CD4-positive, alpha-beta T cell (primary cell): ENCODE data around the gene YWHAG. TPM values are rescaled to one million over a fixed set of nuclear protein-coding genes. Genes with fewer than 3 reads are reported as not detected.

Source experiments
- ATAC-seq: fragments of 200-7000 bp; cut with Tn5 transposase; one replicate; pipeline ENCODE4 v1.10.0; 2022; ENCODE audit warnings: mild to moderate bottlenecking; ENCODE audit not compliant: poor library complexity
- CTCF ChIA-PET: fragments of 350-600 bp; sonication (Branson Sonifier 250); formaldehyde crosslinking; loops from one replicate; lab custom pipeline; 2021; ENCODE audit warnings: antibody characterized with exemption, inconsistent platforms; lab: Charles Lee
- POLR2A ChIA-PET: fragments of 350-600 bp; sonication (Branson Sonifier 250); formaldehyde crosslinking; loops from one replicate; lab custom pipeline; 2021; ENCODE audit warnings: antibody characterized with exemption, inconsistent platforms; lab: Charles Lee
- DNase-seq, 14 experiments: peaks; one replicate each; pipeline ENCODE4 v3.0.0-alpha.2; 2013 to 2020; ENCODE audit warnings: mixed read lengths in 2 of 14
- H3K27ac ChIP-seq, 2 donors: one replicate each; pipeline versions ENCODE4 v1.5.1 to v1.7.0; 2013; ENCODE audit warnings: low read length in 2 of 2, low read depth in 1 of 2, mild to moderate bottlenecking in 1 of 2
- H3K27me3 ChIP-seq, 2 experiments: 1 replicate in 1 of 2; 2 replicates in 1 of 2; pipeline versions ENCODE4 v1.6.1 to v1.7.0; 2013; ENCODE audit warnings: low read length in 2 of 2, control low read depth in 1 of 2, mild to moderate bottlenecking in 1 of 2, moderate library complexity in 1 of 2; ENCODE audit not compliant: insufficient read depth in 2 of 2, control insufficient read depth in 1 of 2
- H3K36me3 ChIP-seq: one replicate; pipeline ENCODE4 v1.6.1; 2013; ENCODE audit warnings: low read length, control low read depth; ENCODE audit not compliant: insufficient read depth
- H3K4me1 ChIP-seq: one replicate; pipeline ENCODE4 v1.6.1; 2013; ENCODE audit warnings: low read length, control low read depth; ENCODE audit not compliant: insufficient read depth
- H3K4me3 ChIP-seq: one replicate; pipeline ENCODE4 v1.5.1; 2013; ENCODE audit warnings: mild to moderate bottlenecking, low read length, moderate library complexity
- H3K9me3 ChIP-seq, 2 experiments: 1 replicate in 1 of 2; 2 replicates in 1 of 2; pipeline versions ENCODE4 v1.6.1 to v1.7.0; 2013; ENCODE audit warnings: low read length in 2 of 2, mild to moderate bottlenecking in 2 of 2, control low read depth in 1 of 2, moderate library complexity in 1 of 2; ENCODE audit not compliant: control insufficient read depth in 1 of 2, insufficient read depth in 1 of 2
- H3K27ac Mint-ChIP-seq: one replicate; pipeline ENCODE4 v1.8.0; 2020; ENCODE audit warnings: mixed read lengths
- H3K27me3 Mint-ChIP-seq: one replicate; pipeline ENCODE4 v1.8.0; 2021; ENCODE audit warnings: mixed read lengths
- H3K36me3 Mint-ChIP-seq: one replicate; pipeline ENCODE4 v1.8.0; 2021; ENCODE audit warnings: low read depth, mixed read lengths
- H3K4me1 Mint-ChIP-seq: one replicate; pipeline ENCODE4 v1.8.0; 2021; ENCODE audit warnings: low read depth, mixed read lengths
- H3K4me3 Mint-ChIP-seq: one replicate; pipeline ENCODE4 v1.8.0; 2020; ENCODE audit warnings: mild to moderate bottlenecking, mixed read lengths
- H3K9me3 Mint-ChIP-seq: one replicate; pipeline ENCODE4 v1.8.0; 2020; ENCODE audit warnings: mixed read lengths
- CTCF ChIP-seq: fragments of 200-600 bp; IDR thresholded peaks from one replicate; pipeline ENCODE4 v1.8.0; 2022; ENCODE audit warnings: antibody characterized with exemption, mild to moderate bottlenecking
- intact Hi-C, 2 experiments: fragments of 100-400 bp; cut with DNase I in 1 of 2; cut with micrococcal nuclease in 1 of 2; formaldehyde crosslinking; loops; one replicate each; pipeline versions ENCODE4 v1.15.1 to v1.9.0; 2023 to 2025; cut with DNase I, micrococcal nuclease
- total RNA-seq, 174 experiments: library from RNA in 2 of 174; stranded (reverse) in 2 of 174; gene quantifications; one replicate each; pipeline ENCODE4 v1.2.3 and lab custom pipeline; 2021 to 2026

YWHAG gene
- total RNA-seq, 2 experiments from 2014 or later = 23.4 to 24.3 TPM

GRCh38 chr7:76325811-76326210 is 33.0 kb downstream of the YWHAG start:
- H3K36me3 Mint-ChIP-seq = peaks cover 46% of the 10 kb centered on the region
- no peak overlapping the region for H3K27ac Mint-ChIP-seq
- Histone ChIP-seq H3K27ac (no peak overlapping the region), H3K4me1 (peaks cover 3% of the 10 kb centered on the region), H3K4me3 (no peak overlapping the region), H3K9me3 (no peaks in the 10 kb centered on the region), H3K27me3 (no peaks in the 10 kb centered on the region), H3K36me3 (peaks cover 44% of the 10 kb centered on the region)
- ChIA-PET CTCF (no interaction called here), POLR2A (no interaction called here)
- no peak for ATAC-seq
- no peaks in the 10 kb centered on the region for H3K27me3 Mint-ChIP-seq
- H3K4me3 Mint-ChIP-seq = no peak overlapping the region
- no peaks in the 10 kb centered on the region for H3K9me3 Mint-ChIP-seq
- intact Hi-C loops = no loop called here
- no peak for TF ChIP-seq CTCF
- H3K4me1 Mint-ChIP-seq = peaks cover 32% of the 10 kb centered on the region
- no peak for DNase-seq

GRCh38 chr7:76325092-76325491 is 33.7 kb downstream of the YWHAG start:
- H3K36me3 Mint-ChIP-seq = peaks cover 38% of the 10 kb centered on the region
- peaks cover 40% of the 10 kb centered on the region for H3K36me3 ChIP-seq
- ATAC-seq = no peak
- no peaks in the 10 kb centered on the region for H3K9me3 ChIP-seq
- POLR2A ChIA-PET = no interaction called here
- H3K4me1 Mint-ChIP-seq = peaks cover 25% of the 10 kb centered on the region
- no peaks in the 10 kb centered on the region for H3K9me3 Mint-ChIP-seq
- no peak for DNase-seq
- CTCF ChIA-PET = interaction anchor here (1.5 kb wide), 1 partner anchor 11 kb away, joined by 4 read pairs; no protein-coding TSS in a partner anchor
- intact Hi-C loops = no loop called here
- no peak overlapping the region for H3K4me3 Mint-ChIP-seq
- no peak overlapping the region for H3K27ac Mint-ChIP-seq
- no peaks in the 10 kb centered on the region for H3K27me3 Mint-ChIP-seq
- no peak overlapping the region for H3K27ac ChIP-seq
- no peak for TF ChIP-seq CTCF
- H3K27me3 ChIP-seq = no peaks in the 10 kb centered on the region
- H3K4me3 ChIP-seq = no peak overlapping the region
- H3K4me1 ChIP-seq = peaks cover 4% of the 10 kb centered on the region

- ATAC-seq (peak; percentile 28), DNase-seq (peak; percentile 38 to 86 (median 52))
- Mint-ChIP-seq H3K36me3 (peaks cover 8% of the 10 kb centered on the region), H3K27ac (peak overlapping the region; percentile 83), H3K27me3 (no peaks in the 10 kb centered on the region), H3K4me1 (peaks cover 28% of the 10 kb centered on the region), H3K4me3 (peak overlapping the region; percentile 96), H3K9me3 (no peaks in the 10 kb centered on the region)
- ChIA-PET CTCF (interaction anchor here (1.0 to 2.3 kb wide), 4 partner anchors 28 to 140 kb away, joined by 3 to 14 read pairs (median 4); partner anchors contain the start of gene YWHAG), POLR2A (interaction anchor here (0.6 to 3.7 kb wide), 18 partner anchors 9 to 1662 kb away, joined by 3 to 64 read pairs (median 6); partner anchors contain the start of genes GTF2I, HSPB1 and YWHAG)
- Histone ChIP-seq H3K4me1 (peaks cover 30% of the 10 kb centered on the region), H3K4me3 (peak overlapping the region; percentile 78), H3K27me3 (no peaks in the 10 kb centered on the region), H3K27ac (peak overlapping the region; percentile 76 to 79), H3K36me3 (peaks cover 3% of the 10 kb centered on the region), H3K9me3 (no peaks in the 10 kb centered on the region)
- intact Hi-C loops = loop anchor here (1.0 to 10.0 kb wide), 4 partner anchors 27 to 444 kb away; partner anchors contain the start of gene RHBDD2 (in 1 of the 2)
- TF ChIP-seq CTCF = peak; percentile 45
Measured at GRCh38 chr7:76318488-76319353, 40.1 kb downstream of the YWHAG start.
